ENCODE measurements around the gene PCBP3. TPM values are rescaled to one million over a fixed set of nuclear protein-coding genes. Genes with fewer than 3 reads are reported as not detected.
"Not testable (repeated sequence)": the region's sequence is repeated elsewhere in the genome, so short reads cannot be mapped to it uniquely, and the experiment has no call there.

Gene PCBP3
- total and polyA plus RNA-seq, 10 of the 15 experiments (the other 5 are each of a cell fraction or from before 2014, with no cell fraction given), result 0.09 to 1.3 (median 0.46) TPM; not detected in 3

DNA sequence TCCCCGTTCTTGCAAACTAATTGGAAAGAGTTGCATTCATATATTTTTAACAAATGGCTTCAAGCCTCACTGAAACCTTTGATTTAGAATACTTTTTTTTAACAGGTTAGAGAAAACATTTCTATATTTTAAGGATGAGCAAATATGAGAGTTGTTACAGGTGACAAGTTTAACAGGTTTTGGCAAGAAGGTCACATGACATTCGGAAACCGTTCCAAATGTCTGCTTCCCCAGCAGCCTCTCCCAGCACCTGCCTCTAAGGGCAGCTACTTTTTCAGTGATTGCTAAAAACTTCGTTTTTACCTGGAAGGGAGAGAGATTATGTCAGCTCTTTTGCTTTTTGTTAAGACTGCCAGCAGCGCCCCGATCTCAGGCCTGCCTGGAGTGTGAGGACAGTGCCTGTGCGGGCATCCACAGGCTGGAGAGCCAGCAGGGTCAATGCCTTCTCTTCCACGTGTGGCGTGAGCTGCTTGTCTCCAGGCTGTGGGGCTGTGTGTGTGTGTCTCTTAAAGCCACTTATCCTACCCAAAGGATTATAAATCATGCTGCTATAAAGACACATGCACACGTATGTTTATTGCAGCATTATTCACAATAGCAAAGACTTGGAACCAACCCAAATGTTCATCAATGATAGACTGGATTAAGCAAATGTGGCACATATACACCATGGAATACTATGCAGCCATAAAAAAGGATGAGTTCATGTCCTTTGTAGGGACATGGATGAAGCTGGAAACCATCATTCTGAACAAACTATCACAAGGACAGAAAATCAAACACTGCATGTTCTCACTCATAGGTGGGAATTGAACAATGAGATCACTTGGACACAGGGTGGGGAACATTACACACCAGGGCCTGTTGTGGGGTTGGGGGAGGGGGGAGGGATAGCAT is 21.8 kb upstream of the PCBP3 start:
- ChIA-PET CTCF (interaction anchor here (0.6 to 1.1 kb wide), 6 partner anchors 19 to 1998 kb away, joined by 3 to 4 read pairs (median 3); no protein-coding TSS in a partner anchor), RAD21 (ENCODE audit: unreplicated experiment) (interaction anchor here (1.0 to 4.0 kb wide), 4 partner anchors 19 to 65 kb away, joined by 3 to 20 read pairs (median 6); no protein-coding TSS in a partner anchor), SMC1A (ENCODE audit: uncharacterized antibody, unreplicated experiment) (interaction anchor here (1.0 to 2.6 kb wide), 8 partner anchors 17 to 66 kb away, joined by 3 to 11 read pairs (median 4); no protein-coding TSS in a partner anchor), POLR2A (interaction anchor here (4.4 kb wide), 1 partner anchor 19 kb away, joined by 24 read pairs; no protein-coding TSS in a partner anchor)
- H3K79me2 ChIP-seq (ENCODE audit: control insufficient read depth, insufficient read depth, low read length); DNase-seq (ENCODE audit: low read depth, low spot score); H3K36me3 ChIP-seq (ENCODE audit: control insufficient read depth in 2 of 2, insufficient read depth in 2 of 2, low read length in 1 of 2); ATAC-seq; H3K9me3 ChIP-seq (replicated peaks; ENCODE audit: control insufficient read depth, insufficient read depth, low read length); H3K4me1 ChIP-seq (ENCODE audit: control insufficient read depth, insufficient read depth, low read length); FAIRE-seq; intact Hi-C loops (cut with micrococcal nuclease; ENCODE audit: unreplicated experiment); H3K9ac ChIP-seq (ENCODE audit: control insufficient read depth, insufficient read depth, low read length); H3K4me3 ChIP-seq; H3K27ac ChIP-seq (ENCODE audit: control insufficient read depth, insufficient read depth); H4K20me1 ChIP-seq (ENCODE audit: control insufficient read depth, insufficient read depth); in situ Hi-C loops (cut with MboI); H3K27me3 ChIP-seq (replicated peaks in 1 of 2; ENCODE audit: control insufficient read depth in 2 of 2, insufficient read depth in 2 of 2, low read length in 1 of 2); H2AFZ ChIP-seq (ENCODE audit: control insufficient read depth, low read depth, low read length); H3K4me2 ChIP-seq (ENCODE audit: control insufficient read depth, insufficient read depth); BruUV-seq (replicated peaks): not testable (repeated sequence)
- TF ChIP-seq RAD51 (IDR thresholded peaks at IDR 0.05), result peak; percentile 82
- WGBS (ENCODE audit: insufficient coverage, insufficient replicate concordance, low lambda C conversion rate, missing lambda C conversion rate), result 51% methylated on average over 10 of the region's 10 CpGs

DNA sequence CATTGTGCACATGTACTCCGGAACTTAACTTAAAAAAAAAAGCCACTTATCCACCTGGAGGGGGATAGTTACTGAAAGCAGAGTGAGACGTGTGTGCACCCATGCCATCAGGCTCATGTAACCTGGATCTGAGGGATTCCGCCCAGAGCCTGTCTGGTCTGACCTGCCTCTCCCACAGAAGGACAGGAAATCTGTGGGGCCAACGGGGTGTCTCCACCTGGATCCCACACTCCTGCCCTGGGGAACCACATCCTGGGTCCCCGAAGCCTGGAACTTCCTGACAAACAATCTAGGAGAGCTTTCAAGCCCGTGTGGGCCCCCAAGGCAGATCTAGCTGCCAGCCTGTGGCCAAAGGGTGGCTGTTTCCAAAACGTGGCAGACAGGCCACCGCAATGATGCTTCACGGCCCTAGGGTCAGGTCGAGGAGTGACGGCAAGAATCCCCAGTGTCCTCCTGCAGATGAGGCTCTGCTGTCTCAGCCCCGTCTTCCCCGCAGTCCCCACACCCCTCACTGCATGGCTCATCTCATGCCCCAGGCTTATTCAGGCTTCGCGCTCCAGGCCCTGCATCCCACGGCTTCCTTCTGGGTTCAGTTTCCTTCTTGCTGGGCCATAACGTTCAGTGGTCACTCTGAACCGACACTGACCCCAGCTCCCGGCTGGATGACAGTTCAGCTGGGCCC is 21.0 kb upstream of the PCBP3 start:
- no peaks in the 10 kb centered on the region for H4K20me1 ChIP-seq (ENCODE audit: control insufficient read depth, insufficient read depth)
- 54% methylated on average over 19 of the region's 19 CpGs for WGBS (ENCODE audit: insufficient coverage, insufficient replicate concordance, low lambda C conversion rate, missing lambda C conversion rate)
- ChIA-PET SMC1A (ENCODE audit: uncharacterized antibody, unreplicated experiment) (interaction anchor here (0.9 kb wide), 1 partner anchor 23 kb away, joined by 3 read pairs; no protein-coding TSS in a partner anchor), RAD21 (ENCODE audit: unreplicated experiment) (no interaction called here), POLR2A (no interaction called here), CTCF (no interaction called here)
- intact Hi-C loops (cut with micrococcal nuclease; ENCODE audit: unreplicated experiment), result no loop called here
- no peak for ATAC-seq
- H3K4me2 ChIP-seq (ENCODE audit: control insufficient read depth, insufficient read depth), result no peak overlapping the region
- no peaks in the 10 kb centered on the region; the same call in 2 of the 3 replicates for H3K9me3 ChIP-seq (replicated peaks; ENCODE audit: control insufficient read depth, insufficient read depth, low read length)
- BruUV-seq (replicated peaks), result no TSS peak
- no peak overlapping the region for H3K4me3 ChIP-seq
- H3K27ac ChIP-seq (ENCODE audit: control insufficient read depth, insufficient read depth), result no peak overlapping the region
- H3K9ac ChIP-seq (ENCODE audit: control insufficient read depth, insufficient read depth, low read length), result no peak overlapping the region
- in situ Hi-C loops (cut with MboI), result no loop called here
- no peaks in the 10 kb centered on the region for H3K4me1 ChIP-seq (ENCODE audit: control insufficient read depth, insufficient read depth, low read length)
- FAIRE-seq, result no peak
- H3K79me2 ChIP-seq (ENCODE audit: control insufficient read depth, insufficient read depth, low read length), result no peaks in the 10 kb centered on the region
- no peak overlapping the region for H2AFZ ChIP-seq (ENCODE audit: control insufficient read depth, low read depth, low read length)
- no peaks in the 10 kb centered on the region for H3K36me3 ChIP-seq (ENCODE audit: control insufficient read depth in 2 of 2, insufficient read depth in 2 of 2, low read length in 1 of 2)
- H3K27me3 ChIP-seq (replicated peaks in 1 of 2; ENCODE audit: control insufficient read depth in 2 of 2, insufficient read depth in 2 of 2, low read length in 1 of 2), result no peaks in the 10 kb centered on the region
- DNase-seq (ENCODE audit: low read depth, low spot score), result no peak
- TF ChIP-seq TCF3 (IDR thresholded peaks at IDR 0.05; ENCODE audit: borderline replicate concordance, insufficient read depth, low read depth, low read length) (no peak), CEBPB (IDR thresholded peaks at IDR 0.05; ENCODE audit: borderline replicate concordance in 1 of 2, low read depth in 2 of 2, low read length in 2 of 2) (no peak), SMARCA5 (IDR thresholded peaks at IDR 0.05) (no peak), SMAD1 (IDR thresholded peaks at IDR 0.05; ENCODE audit: low read depth, partially characterized antibody) (no peak), POU2F2 (IDR thresholded peaks at IDR 0.05; ENCODE audit: borderline replicate concordance, low read depth, low read length) (no peak), EP300 (IDR thresholded peaks at IDR 0.05; ENCODE audit: borderline replicate concordance in 1 of 2, control insufficient read depth in 1 of 2, low read depth in 2 of 2, low read length in 2 of 2) (no peak), ESRRA (IDR thresholded peaks at IDR 0.05; ENCODE audit: low read length) (no peak), EED (IDR thresholded peaks at IDR 0.05; ENCODE audit: low read depth) (no peak), CREM (IDR thresholded peaks at IDR 0.05; ENCODE audit: low read depth) (no peak), SREBF1 (IDR thresholded peaks at IDR 0.05; ENCODE audit: low read length) (no peak), ATF7 (IDR thresholded peaks at IDR 0.05; ENCODE audit: low read depth) (no peak)
- TF ChIP-seq, protein P1, sequence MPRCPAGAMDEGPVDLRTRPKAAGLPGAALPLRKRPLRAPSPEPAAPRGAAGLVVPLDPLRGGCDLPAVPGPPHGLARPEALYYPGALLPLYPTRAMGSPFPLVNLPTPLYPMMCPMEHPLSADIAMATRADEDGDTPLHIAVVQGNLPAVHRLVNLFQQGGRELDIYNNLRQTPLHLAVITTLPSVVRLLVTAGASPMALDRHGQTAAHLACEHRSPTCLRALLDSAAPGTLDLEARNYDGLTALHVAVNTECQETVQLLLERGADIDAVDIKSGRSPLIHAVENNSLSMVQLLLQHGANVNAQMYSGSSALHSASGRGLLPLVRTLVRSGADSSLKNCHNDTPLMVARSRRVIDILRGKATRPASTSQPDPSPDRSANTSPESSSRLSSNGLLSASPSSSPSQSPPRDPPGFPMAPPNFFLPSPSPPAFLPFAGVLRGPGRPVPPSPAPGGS (IDR thresholded peaks at IDR 0.05; ENCODE audit: borderline replicate concordance, insufficient read depth, low read depth, low read length, poor library complexity, severe bottlenecking), result no peak
- TF ChIP-seq, protein P2, sequence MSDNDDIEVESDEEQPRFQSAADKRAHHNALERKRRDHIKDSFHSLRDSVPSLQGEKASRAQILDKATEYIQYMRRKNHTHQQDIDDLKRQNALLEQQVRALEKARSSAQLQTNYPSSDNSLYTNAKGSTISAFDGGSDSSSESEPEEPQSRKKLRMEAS (IDR thresholded peaks at IDR 0.05; ENCODE audit: low read depth, low read length), result no peak

Measured in GM12878 (cell line).